B cell (primary cell): ENCODE measurements around the gene PHLPP1.

Experiments used
- EZH2 ChIP-seq: IDR thresholded peaks from 2 replicates; pipeline ENCODE4 v1.6.1; 2012; ENCODE audit warnings: borderline replicate concordance, low read depth, mild to moderate bottlenecking, moderate library complexity, low read length; ENCODE audit not compliant: insufficient read depth, poor library complexity, severe bottlenecking
- TF ChIP-seq, protein P1 (sequence below): fragments of 200-600 bp; IDR thresholded peaks from one replicate; pipeline ENCODE4 v1.8.0; 2022; ENCODE audit warnings: antibody characterized with exemption, mild to moderate bottlenecking

- TF ChIP-seq, protein P1, sequence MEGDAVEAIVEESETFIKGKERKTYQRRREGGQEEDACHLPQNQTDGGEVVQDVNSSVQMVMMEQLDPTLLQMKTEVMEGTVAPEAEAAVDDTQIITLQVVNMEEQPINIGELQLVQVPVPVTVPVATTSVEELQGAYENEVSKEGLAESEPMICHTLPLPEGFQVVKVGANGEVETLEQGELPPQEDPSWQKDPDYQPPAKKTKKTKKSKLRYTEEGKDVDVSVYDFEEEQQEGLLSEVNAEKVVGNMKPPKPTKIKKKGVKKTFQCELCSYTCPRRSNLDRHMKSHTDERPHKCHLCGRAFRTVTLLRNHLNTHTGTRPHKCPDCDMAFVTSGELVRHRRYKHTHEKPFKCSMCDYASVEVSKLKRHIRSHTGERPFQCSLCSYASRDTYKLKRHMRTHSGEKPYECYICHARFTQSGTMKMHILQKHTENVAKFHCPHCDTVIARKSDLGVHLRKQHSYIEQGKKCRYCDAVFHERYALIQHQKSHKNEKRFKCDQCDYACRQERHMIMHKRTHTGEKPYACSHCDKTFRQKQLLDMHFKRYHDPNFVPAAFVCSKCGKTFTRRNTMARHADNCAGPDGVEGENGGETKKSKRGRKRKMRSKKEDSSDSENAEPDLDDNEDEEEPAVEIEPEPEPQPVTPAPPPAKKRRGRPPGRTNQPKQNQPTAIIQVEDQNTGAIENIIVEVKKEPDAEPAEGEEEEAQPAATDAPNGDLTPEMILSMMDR: no peak
- no peak for TF ChIP-seq EZH2
Observed at GRCh38 chr18:62987055-62987830, 271.9 kb downstream of the PHLPP1 start.
